Cardiac fibroblast (primary cell): Measurements from ENCODE around the gene ELANE.

ENCODE experiments used
- DNase-seq, 2 donors: peaks; one replicate each; pipeline versions ENCODE4 v3.0.0 to v3.0.0-alpha.2; 2010; ENCODE audit warnings: low read depth in 2 of 2
- H3K4me3 ChIP-seq, 2 donors: replicated peaks in 1 of 2; 1 replicate in 1 of 2; 2 replicates in 1 of 2; pipeline ENCODE4 v1.5.1; 2011; ENCODE audit warnings: low read depth in 2 of 2, low read length in 2 of 2, mild to moderate bottlenecking in 2 of 2, moderate library complexity in 1 of 2
- TF ChIP-seq, protein P1 (sequence below): IDR thresholded peaks from one replicate; pipeline ENCODE4 v1.5.1; 2011; ENCODE audit warnings: low read depth, mild to moderate bottlenecking, low read length, inconsistent platforms

Gene ELANE

DNA sequence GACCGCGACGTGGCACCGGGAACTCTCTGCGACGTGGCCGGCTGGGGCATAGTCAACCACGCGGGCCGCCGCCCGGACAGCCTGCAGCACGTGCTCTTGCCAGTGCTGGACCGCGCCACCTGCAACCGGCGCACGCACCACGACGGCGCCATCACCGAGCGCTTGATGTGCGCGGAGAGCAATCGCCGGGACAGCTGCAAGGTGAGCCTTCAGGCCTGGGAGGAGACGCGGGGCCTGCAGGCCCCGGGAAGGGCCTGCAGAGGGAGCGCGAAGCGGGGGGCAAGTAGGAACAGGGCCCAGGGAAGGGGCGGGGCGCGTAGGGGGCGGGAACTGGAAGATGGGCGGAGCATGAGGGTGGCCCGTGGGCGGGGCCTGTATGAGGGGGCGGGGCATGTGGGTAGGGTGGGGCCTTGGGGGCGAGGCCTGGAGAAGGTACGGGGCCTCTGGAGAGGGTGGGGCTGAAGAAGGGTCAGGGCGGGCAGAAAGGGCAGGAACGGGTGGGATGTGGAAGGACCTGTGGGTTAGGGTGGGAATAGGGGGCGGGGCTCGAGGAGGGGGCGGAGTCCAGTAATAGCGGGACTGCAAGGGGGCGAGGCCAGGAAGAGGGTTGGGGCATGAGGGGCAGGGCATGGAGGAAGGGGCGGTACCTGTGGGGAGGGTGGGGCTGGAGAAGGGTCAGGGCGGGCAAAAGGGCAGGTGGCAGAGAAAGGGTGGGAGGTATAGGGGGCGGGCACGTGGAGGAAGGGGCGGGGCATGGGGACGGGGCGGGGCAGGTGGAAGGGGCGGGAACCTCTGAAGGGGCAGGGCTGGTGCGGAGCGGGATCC is 9.9 kb downstream of the ELANE start:
- TF ChIP-seq, protein P1, sequence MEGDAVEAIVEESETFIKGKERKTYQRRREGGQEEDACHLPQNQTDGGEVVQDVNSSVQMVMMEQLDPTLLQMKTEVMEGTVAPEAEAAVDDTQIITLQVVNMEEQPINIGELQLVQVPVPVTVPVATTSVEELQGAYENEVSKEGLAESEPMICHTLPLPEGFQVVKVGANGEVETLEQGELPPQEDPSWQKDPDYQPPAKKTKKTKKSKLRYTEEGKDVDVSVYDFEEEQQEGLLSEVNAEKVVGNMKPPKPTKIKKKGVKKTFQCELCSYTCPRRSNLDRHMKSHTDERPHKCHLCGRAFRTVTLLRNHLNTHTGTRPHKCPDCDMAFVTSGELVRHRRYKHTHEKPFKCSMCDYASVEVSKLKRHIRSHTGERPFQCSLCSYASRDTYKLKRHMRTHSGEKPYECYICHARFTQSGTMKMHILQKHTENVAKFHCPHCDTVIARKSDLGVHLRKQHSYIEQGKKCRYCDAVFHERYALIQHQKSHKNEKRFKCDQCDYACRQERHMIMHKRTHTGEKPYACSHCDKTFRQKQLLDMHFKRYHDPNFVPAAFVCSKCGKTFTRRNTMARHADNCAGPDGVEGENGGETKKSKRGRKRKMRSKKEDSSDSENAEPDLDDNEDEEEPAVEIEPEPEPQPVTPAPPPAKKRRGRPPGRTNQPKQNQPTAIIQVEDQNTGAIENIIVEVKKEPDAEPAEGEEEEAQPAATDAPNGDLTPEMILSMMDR, result no peak
- no peak overlapping the region for H3K4me3 ChIP-seq
- DNase-seq, result peak; percentile 30 to 32

DNA sequence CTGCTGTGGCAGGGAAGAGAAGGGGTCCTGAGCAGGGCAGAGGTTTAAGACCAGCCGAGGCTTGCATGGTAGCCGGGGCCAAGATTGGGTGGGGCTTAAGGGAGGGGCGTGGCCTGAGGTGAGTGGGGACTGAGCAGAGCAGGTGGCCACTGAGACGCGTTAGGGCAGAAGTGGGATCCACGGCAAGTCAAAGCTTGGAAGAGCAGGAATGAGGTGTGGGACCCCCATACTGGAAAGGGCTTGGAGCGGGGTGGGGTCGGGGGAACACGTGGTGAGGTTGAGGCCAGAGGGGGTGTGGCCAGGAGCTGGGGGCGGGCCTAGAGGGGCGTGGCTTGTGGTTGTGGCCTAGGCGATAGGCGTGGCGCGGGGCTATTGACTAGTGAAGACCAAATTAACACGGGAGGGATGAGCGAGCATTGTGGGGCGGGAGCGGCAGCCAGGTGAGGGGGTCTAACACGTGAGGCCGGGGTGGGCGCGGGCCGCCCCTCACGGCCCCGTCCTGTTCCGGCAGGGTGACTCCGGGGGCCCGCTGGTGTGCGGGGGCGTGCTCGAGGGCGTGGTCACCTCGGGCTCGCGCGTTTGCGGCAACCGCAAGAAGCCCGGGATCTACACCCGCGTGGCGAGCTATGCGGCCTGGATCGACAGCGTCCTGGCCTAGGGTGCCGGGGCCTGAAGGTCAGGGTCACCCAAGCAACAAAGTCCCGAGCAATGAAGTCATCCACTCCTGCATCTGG is 10.6 kb downstream of the ELANE start:
- DNase-seq, result peak; percentile 39 to 55

DNA sequence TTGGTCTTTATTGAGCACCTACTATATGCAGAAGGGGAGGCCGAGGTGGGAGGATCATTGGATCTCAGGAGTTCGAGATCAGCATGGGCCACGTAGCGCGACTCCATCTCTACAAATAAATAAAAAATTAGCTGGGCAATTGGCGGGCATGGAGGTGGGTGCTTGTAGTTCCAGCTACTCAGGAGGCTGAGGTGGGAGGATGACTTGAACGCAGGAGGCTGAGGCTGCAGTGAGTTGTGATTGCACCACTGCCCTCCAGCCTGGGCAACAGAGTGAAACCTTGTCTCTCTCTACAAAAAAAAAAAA is 11.2 kb downstream of the ELANE start:
- DNase-seq, result no peak
- no peak overlapping the region for H3K4me3 ChIP-seq
- TF ChIP-seq, protein P1, result no peak

More for the DNA sequence above, 10.6 kb downstream of the ELANE start:
- TF ChIP-seq, protein P1, result no peak
- H3K4me3 ChIP-seq, result no peak overlapping the region

DNA sequence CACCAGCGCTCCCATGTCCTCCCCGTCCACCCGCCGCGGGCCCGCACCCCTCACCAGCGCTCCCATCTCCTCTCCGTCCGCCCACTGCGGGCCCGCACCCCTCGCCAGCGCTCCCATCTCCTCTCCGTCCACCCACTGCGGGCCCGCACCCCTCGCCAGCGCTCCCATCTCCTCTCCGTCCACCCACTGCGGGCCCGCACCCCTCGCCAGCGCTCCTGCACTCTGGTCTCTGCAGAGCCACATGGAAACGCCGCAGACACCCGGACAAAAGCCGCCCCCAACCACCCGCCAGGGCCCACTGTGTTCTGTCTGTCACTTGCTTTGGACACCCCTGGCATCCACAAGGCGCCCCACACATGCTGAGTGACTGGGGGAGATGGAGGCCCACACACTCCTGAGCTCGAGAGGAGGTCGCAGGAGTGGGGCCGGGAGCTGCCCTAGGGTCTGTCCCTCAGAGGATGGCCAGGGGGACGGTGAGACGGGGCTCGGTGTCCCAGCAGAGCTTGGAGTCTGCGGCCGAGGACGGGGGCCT is 14.7 kb downstream of the ELANE start:
- DNase-seq, result no peak
- TF ChIP-seq, protein P1, result no peak
- H3K4me3 ChIP-seq, result no peak overlapping the region

DNA sequence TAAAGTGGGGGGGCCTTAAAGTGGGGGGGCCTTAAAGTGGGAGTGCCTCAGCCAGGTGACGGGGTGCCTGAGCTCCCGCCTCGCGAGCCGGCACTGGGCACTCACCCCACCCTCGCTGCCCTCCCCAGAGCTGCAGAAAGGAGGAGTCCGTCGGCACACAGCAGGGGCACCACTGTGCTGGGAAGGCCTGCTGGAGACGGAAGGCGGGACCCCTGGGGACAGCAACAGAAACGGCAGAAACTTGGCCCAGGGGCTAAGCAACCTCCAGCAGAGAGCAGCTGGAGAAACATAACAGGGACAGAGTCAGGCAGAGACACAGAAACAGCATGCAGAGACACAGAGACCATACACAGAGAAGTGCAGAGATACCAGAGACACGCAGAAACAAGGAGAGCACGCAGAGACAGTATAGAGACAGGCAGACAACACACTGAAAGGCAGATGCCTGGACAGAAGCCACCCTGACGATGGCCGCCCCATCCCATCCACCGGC is 15.2 kb downstream of the ELANE start:
- H3K4me3 ChIP-seq, result no peak overlapping the region
- no peak for DNase-seq
- TF ChIP-seq, protein P1, result no peak

DNA sequence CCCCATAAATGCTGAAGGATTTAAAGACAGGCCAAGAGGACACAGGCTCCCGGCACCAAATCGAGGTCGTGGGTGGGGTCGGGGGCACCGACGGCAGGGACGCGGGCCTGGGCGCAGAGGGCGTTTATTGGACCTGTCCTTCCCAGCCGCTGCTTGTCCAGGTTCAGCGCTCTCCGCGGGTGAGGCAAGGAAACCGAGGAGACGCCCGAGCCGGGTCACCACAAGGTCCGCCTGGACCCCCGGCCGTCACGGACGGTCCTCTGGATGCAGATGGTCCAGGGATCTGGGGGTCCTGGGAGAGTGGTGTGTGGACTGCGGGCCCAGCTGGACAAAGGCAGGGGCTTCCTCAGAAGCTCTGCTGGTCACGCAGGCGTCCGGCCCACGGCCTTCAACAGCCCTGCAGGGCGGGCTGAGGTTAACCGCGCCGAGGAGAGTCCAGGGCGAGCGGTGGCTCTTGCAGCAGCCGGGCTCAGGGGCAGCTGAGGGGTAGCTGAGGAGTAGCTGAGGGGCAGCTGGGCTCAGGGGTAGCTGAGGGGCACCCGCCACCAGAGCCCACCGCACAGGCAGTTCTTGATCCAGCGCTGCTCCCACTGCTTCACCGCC is 15.9 kb downstream of the ELANE start:
- TF ChIP-seq, protein P1, result no peak
- no peak for DNase-seq
- no peak overlapping the region for H3K4me3 ChIP-seq
